GM23338 (cell line): Measurements from ENCODE around the gene OTUD7B. TPM values are rescaled to one million over a fixed set of nuclear protein-coding genes. Genes with fewer than 3 reads are reported as not detected.

Experiments used
- ATAC-seq: fragments of 200-7000 bp; cut with Tn5 transposase; 3 replicates; pipeline ENCODE4 v1.9.1; 2020
- DNase-seq: peaks from one replicate; pipeline ENCODE4 v3.0.0-alpha.2; 2015; ENCODE audit warnings: low spot score
- H2AFZ ChIP-seq: fragments of 200-600 bp; sonication (generic); 2 replicates; pipeline ENCODE4 v1.8.0; 2016; ENCODE audit warnings: antibody characterized with exemption, mild to moderate bottlenecking, moderate library complexity
- H3F3A ChIP-seq: fragments of 200-600 bp; sonication (generic); replicated peaks from 2 replicates; pipeline ENCODE4 v1.8.0; 2017; ENCODE audit warnings: antibody characterized with exemption, mixed run types, low read depth
- H3K27ac ChIP-seq: fragments of 200-600 bp; sonication (generic); 2 replicates; pipeline ENCODE4 v1.6.1; 2016; ENCODE audit warnings: low read depth
- H3K27me3 ChIP-seq: fragments of 200-600 bp; sonication (generic); 2 replicates; pipeline ENCODE4 v1.8.0; 2016; ENCODE audit warnings: mild to moderate bottlenecking, mixed run types, moderate library complexity; ENCODE audit not compliant: insufficient read depth
- H3K36me3 ChIP-seq: fragments of 200-600 bp; sonication (generic); 2 replicates; pipeline ENCODE4 v1.8.0; 2016; ENCODE audit warnings: mild to moderate bottlenecking; ENCODE audit not compliant: insufficient read depth
- H3K4me1 ChIP-seq: fragments of 200-600 bp; sonication (generic); 2 replicates; pipeline ENCODE4 v1.8.0; 2016; ENCODE audit warnings: mild to moderate bottlenecking, moderate library complexity; ENCODE audit not compliant: insufficient read depth
- H3K4me2 ChIP-seq: fragments of 200-600 bp; sonication (generic); 2 replicates; pipeline ENCODE4 v1.7.1; 2017; ENCODE audit warnings: mixed run types
- H3K4me3 ChIP-seq: fragments of 200-600 bp; sonication (generic); 2 replicates; pipeline ENCODE4 v1.6.1; 2016; ENCODE audit warnings: mixed run types
- H3K79me2 ChIP-seq: fragments of 200-600 bp; sonication (generic); replicated peaks from 2 replicates; pipeline ENCODE4 v1.8.0; 2017; ENCODE audit warnings: mild to moderate bottlenecking; ENCODE audit not compliant: insufficient read depth
- H3K9me2 ChIP-seq: fragments of 200-600 bp; sonication (generic); 2 replicates; pipeline ENCODE4 v1.8.0; 2017; ENCODE audit not compliant: insufficient read depth
- H4K20me1 ChIP-seq: fragments of 200-600 bp; sonication (generic); replicated peaks from 2 replicates; pipeline ENCODE4 v1.8.0; 2017; ENCODE audit warnings: mild to moderate bottlenecking; ENCODE audit not compliant: insufficient read depth
- H3K27ac Mint-ChIP-seq: 2 replicates; pipeline ENCODE4 v1.8.0; 2020; ENCODE audit warnings: inconsistent platforms, mild to moderate bottlenecking, moderate library complexity, mixed read lengths
- H3K27me3 Mint-ChIP-seq: 3 replicates; pipeline ENCODE4 v1.8.0; 2022; ENCODE audit warnings: low read depth, mild to moderate bottlenecking, moderate library complexity, mixed read lengths, inconsistent platforms; ENCODE audit not compliant: insufficient read depth, poor library complexity
- H3K36me3 Mint-ChIP-seq: 3 replicates; pipeline ENCODE4 v1.8.0; 2021; ENCODE audit warnings: low read depth, mild to moderate bottlenecking, inconsistent platforms, moderate library complexity, mixed read lengths
- H3K4me1 Mint-ChIP-seq: 3 replicates; pipeline ENCODE4 v1.8.0; 2020; ENCODE audit warnings: mild to moderate bottlenecking, inconsistent platforms, mixed read lengths
- H3K4me3 Mint-ChIP-seq: 3 replicates; pipeline ENCODE4 v1.8.0; 2021; ENCODE audit warnings: moderate library complexity, mild to moderate bottlenecking, inconsistent platforms, mixed read lengths
- H3K9me3 Mint-ChIP-seq: 3 replicates; pipeline ENCODE4 v1.8.0; 2020; ENCODE audit warnings: moderate library complexity, mild to moderate bottlenecking, inconsistent platforms, mixed read lengths
- CREB1 ChIP-seq: fragments of 250-450 bp; sonication (Bioruptor Pico); IDR thresholded peaks from 2 replicates; pipeline ENCODE4 v1.5.0; 2020; ENCODE audit warnings: low read depth, mild to moderate bottlenecking, moderate library complexity
- CTCF ChIP-seq, 2 experiments: fragments of 200-600 bp in 1 of 2; sonication (generic) in 1 of 2; conservative IDR thresholded peaks; 2 replicates each; pipeline versions ENCODE4 v1.5.1 to v1.6.1; 2016 to 2017; ENCODE audit warnings: antibody characterized with exemption in 2 of 2, low read depth in 2 of 2, mild to moderate bottlenecking in 2 of 2, moderate library complexity in 1 of 2
- ETS1 ChIP-seq: IDR thresholded peaks from 2 replicates; pipeline ENCODE4 v1.6.1; 2016; ENCODE audit warnings: antibody characterized with exemption
- EZH2 ChIP-seq: fragments of 200-600 bp; sonication (generic); IDR thresholded peaks from one replicate; pipeline ENCODE4 v1.8.0; 2017; ENCODE audit warnings: antibody characterized with exemption, mild to moderate bottlenecking, low read depth; ENCODE audit not compliant: unreplicated experiment
- EZH2phosphoT487 ChIP-seq: fragments of 200-600 bp; sonication (generic); IDR thresholded peaks from one replicate; pipeline ENCODE4 v1.8.1; 2018; ENCODE audit warnings: antibody characterized with exemption; ENCODE audit not compliant: unreplicated experiment
- JUNB ChIP-seq: IDR thresholded peaks from one replicate; pipeline ENCODE4 v1.6.1; 2016; ENCODE audit warnings: antibody characterized with exemption; ENCODE audit not compliant: unreplicated experiment
- NANOG ChIP-seq: IDR thresholded peaks from 2 replicates; pipeline ENCODE4 v1.6.1; 2016; ENCODE audit warnings: antibody characterized with exemption, borderline replicate concordance
- POLR2AphosphoS5 ChIP-seq: IDR thresholded peaks from 2 replicates; pipeline ENCODE4 v1.6.1; 2016; ENCODE audit warnings: antibody characterized with exemption, low read depth
- REST ChIP-seq: IDR thresholded peaks from one replicate; pipeline ENCODE4 v1.6.1; 2018; ENCODE audit warnings: antibody characterized with exemption; ENCODE audit not compliant: unreplicated experiment
- STAT1 ChIP-seq: IDR thresholded peaks from one replicate; pipeline ENCODE4 v1.6.1; 2016; ENCODE audit warnings: antibody characterized with exemption; ENCODE audit not compliant: unreplicated experiment
- ZNF114 ChIP-seq: fragments of 250-450 bp; sonication (Bioruptor Pico); IDR thresholded peaks from 2 replicates; pipeline ENCODE4 v1.5.0; 2020; ENCODE audit warnings: mild to moderate bottlenecking, moderate library complexity
- ZNF331 ChIP-seq: fragments of 250-450 bp; sonication (Bioruptor Pico); IDR thresholded peaks from 2 replicates; pipeline ENCODE4 v1.5.0; 2020; ENCODE audit warnings: low read depth, mild to moderate bottlenecking, moderate library complexity
- ZNF462 ChIP-seq: fragments of 250-450 bp; sonication (Bioruptor Pico); IDR thresholded peaks from 2 replicates; pipeline ENCODE4 v1.5.0; 2020; ENCODE audit warnings: mild to moderate bottlenecking, moderate library complexity
- polyA plus RNA-seq: library from polyadenylated mRNA; unstranded; fragments of >200 nt; fragmentation: Nextera tagmentation; extraction: Ambion mirVana; gene quantifications from 2 replicates; pipeline ENCODE4 v1.2.1, GENCODE V29; 2016
- total RNA-seq: library from RNA; depleted of rRNA; stranded (reverse); fragments of >200 nt; shearing (Covaris generic); gene quantifications from 2 replicates; pipeline ENCODE4 v1.2.3, GENCODE V29; 2014

Gene OTUD7B
- total and polyA plus RNA-seq, 2 experiments from 2014 or later = 3.7 to 9.9 TPM

GRCh38 chr1:149987297-149987595 is 23.3 kb downstream of the OTUD7B start:
- H3K27ac ChIP-seq = no peak overlapping the region
- Mint-ChIP-seq H3K27me3 (no peaks in the 10 kb centered on the region), H3K9me3 (no peaks in the 10 kb centered on the region), H3K36me3 (no peaks in the 10 kb centered on the region), H3K27ac (no peak overlapping the region), H3K4me3 (no peak overlapping the region), H3K4me1 (peaks cover 2% of the 10 kb centered on the region; the same call in 1 of the 3 replicates)
- peaks cover 16% of the 10 kb centered on the region for H4K20me1 ChIP-seq
- no peaks in the 10 kb centered on the region for H3K4me1 ChIP-seq
- no peaks in the 10 kb centered on the region for H3K36me3 ChIP-seq
- TF ChIP-seq JUNB = no peak
- no peak for TF ChIP-seq POLR2AphosphoS5
- no peak for TF ChIP-seq NANOG
- TF ChIP-seq CTCF (conservative IDR thresholded peaks at IDR 0.05; ENCODE audit: low read depth in 2 of 2) = no peak
- TF ChIP-seq STAT1 = no peak
- no peak for TF ChIP-seq ZNF114 (CRISPR knock-in tag)
- no peak for TF ChIP-seq ZNF331
- TF ChIP-seq ETS1 = no peak
- TF ChIP-seq ZNF462 (CRISPR knock-in tag) = no peak
- no peak for TF ChIP-seq REST
- no peak for TF ChIP-seq EZH2
- TF ChIP-seq CREB1 (CRISPR knock-in tag) = no peak
- no peak for TF ChIP-seq EZH2phosphoT487
- H3K9me2 ChIP-seq = no peaks in the 10 kb centered on the region
- peaks cover 94% of the 10 kb centered on the region for H3K79me2 ChIP-seq
- DNase-seq (no peak), ATAC-seq (no peak)
- no peaks in the 10 kb centered on the region for H3F3A ChIP-seq
- no peak overlapping the region for H3K4me3 ChIP-seq
- no peaks in the 10 kb centered on the region for H3K27me3 ChIP-seq
- H2AFZ ChIP-seq = no peak overlapping the region
- H3K4me2 ChIP-seq = no peak overlapping the region
